Osteoblast (primary cell): ENCODE results near the gene CELSR1. TPM values are rescaled to one million over a fixed set of nuclear protein-coding genes. Genes with fewer than 3 reads are reported as not detected.

Source experiments
- DNase-seq: peaks from one replicate; pipeline ENCODE4 v3.0.0; 2011; ENCODE audit warnings: low spot score, mixed read lengths; ENCODE audit not compliant: insufficient read length; ENCODE audit errors: missing footprints
- H2AFZ ChIP-seq: 2 replicates; pipeline ENCODE4 v1.6.0; 2011; ENCODE audit warnings: mild to moderate bottlenecking, low read length
- H3K27ac ChIP-seq: 2 replicates; pipeline ENCODE4 v1.5.1; 2011; ENCODE audit warnings: mild to moderate bottlenecking, low read depth, low read length, moderate library complexity
- H3K27me3 ChIP-seq: 2 replicates; pipeline ENCODE4 v1.6.0; 2012; ENCODE audit warnings: mild to moderate bottlenecking, control low read depth, inconsistent platforms, low read length, moderate library complexity; ENCODE audit not compliant: insufficient read depth
- H3K36me3 ChIP-seq: 2 replicates; pipeline ENCODE4 v1.5.1; 2011; ENCODE audit warnings: mild to moderate bottlenecking, low read length, control low read depth, moderate library complexity; ENCODE audit not compliant: insufficient read depth
- H3K4me1 ChIP-seq: 2 replicates; pipeline ENCODE4 v1.5.1; 2011; ENCODE audit warnings: mild to moderate bottlenecking, low read length, control low read depth, moderate library complexity; ENCODE audit not compliant: insufficient read depth
- H3K4me2 ChIP-seq: 2 replicates; pipeline ENCODE4 v1.6.0; 2011; ENCODE audit warnings: mild to moderate bottlenecking, low read length; ENCODE audit not compliant: insufficient read depth
- H3K4me3 ChIP-seq: fragments of 200-600 bp; sonication (generic); 3 replicates; pipeline ENCODE4 v1.5.1; 2012; ENCODE audit warnings: mild to moderate bottlenecking, low read length, inconsistent platforms; ENCODE audit not compliant: insufficient read depth
- H3K79me2 ChIP-seq: 2 replicates; pipeline ENCODE4 v1.6.0; 2012; ENCODE audit warnings: mild to moderate bottlenecking, low read length, control low read depth, inconsistent platforms; ENCODE audit not compliant: insufficient read depth
- H3K9me3 ChIP-seq: 2 replicates; pipeline ENCODE4 v1.5.1; 2011; ENCODE audit warnings: low read depth, low read length, control low read depth
- H4K20me1 ChIP-seq: 2 replicates; pipeline ENCODE4 v1.6.0; 2012; ENCODE audit warnings: mild to moderate bottlenecking, low read length, control low read depth; ENCODE audit not compliant: insufficient read depth
- total RNA-seq: library from RNA; depleted of rRNA; stranded (reverse); fragments of >200 nt; gene quantifications from 2 replicates; pipeline ENCODE4 v1.2.3, GENCODE V29; 2012
- TF ChIP-seq, protein P1 (sequence below): IDR thresholded peaks from 2 replicates; pipeline ENCODE4 v1.5.1; 2011; ENCODE audit warnings: mild to moderate bottlenecking, low read depth, low read length, moderate library complexity; ENCODE audit errors: extremely low read depth

CELSR1 gene
- total RNA-seq, 1 donor: 3.6 TPM

DNA sequence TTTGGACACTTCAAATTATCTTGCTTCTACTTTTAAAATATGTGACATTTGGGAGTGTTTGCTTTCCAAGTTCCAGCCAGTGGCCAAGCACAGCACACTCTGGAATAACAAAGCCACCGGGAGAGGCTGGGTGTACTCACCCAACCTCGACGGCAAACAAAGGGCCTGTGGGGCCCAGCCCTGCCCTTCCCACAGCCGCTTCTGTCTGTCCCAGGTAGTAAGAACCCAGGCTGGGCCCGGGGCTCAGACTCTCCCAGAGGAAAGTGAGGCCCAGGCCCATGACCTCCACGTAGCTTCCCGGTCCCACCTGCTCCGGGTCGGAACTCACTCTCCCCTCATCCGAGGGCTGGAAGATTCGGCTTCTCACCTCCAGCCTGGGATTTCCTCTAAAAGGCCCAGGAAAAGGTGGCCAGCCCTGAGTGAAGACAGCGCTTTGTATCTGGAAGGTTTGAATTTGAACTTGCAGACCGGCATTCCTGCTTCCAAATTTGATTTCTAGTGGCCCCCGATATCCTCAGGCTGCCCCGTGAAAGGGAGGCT lies 93.5 kb downstream of the CELSR1 start:
- Histone ChIP-seq H3K27me3 (peaks cover 3% of the 10 kb centered on the region), H3K36me3 (no peaks in the 10 kb centered on the region), H3K4me1 (no peaks in the 10 kb centered on the region), H3K4me3 (no peak overlapping the region), H3K4me2 (no peak overlapping the region), H3K79me2 (no peaks in the 10 kb centered on the region), H3K9me3 (no peaks in the 10 kb centered on the region), H4K20me1 (no peaks in the 10 kb centered on the region), H2AFZ (no peak overlapping the region), H3K27ac (no peak overlapping the region)
- TF ChIP-seq, protein P1, sequence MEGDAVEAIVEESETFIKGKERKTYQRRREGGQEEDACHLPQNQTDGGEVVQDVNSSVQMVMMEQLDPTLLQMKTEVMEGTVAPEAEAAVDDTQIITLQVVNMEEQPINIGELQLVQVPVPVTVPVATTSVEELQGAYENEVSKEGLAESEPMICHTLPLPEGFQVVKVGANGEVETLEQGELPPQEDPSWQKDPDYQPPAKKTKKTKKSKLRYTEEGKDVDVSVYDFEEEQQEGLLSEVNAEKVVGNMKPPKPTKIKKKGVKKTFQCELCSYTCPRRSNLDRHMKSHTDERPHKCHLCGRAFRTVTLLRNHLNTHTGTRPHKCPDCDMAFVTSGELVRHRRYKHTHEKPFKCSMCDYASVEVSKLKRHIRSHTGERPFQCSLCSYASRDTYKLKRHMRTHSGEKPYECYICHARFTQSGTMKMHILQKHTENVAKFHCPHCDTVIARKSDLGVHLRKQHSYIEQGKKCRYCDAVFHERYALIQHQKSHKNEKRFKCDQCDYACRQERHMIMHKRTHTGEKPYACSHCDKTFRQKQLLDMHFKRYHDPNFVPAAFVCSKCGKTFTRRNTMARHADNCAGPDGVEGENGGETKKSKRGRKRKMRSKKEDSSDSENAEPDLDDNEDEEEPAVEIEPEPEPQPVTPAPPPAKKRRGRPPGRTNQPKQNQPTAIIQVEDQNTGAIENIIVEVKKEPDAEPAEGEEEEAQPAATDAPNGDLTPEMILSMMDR: no peak
- peak; percentile 58 for DNase-seq

DNA sequence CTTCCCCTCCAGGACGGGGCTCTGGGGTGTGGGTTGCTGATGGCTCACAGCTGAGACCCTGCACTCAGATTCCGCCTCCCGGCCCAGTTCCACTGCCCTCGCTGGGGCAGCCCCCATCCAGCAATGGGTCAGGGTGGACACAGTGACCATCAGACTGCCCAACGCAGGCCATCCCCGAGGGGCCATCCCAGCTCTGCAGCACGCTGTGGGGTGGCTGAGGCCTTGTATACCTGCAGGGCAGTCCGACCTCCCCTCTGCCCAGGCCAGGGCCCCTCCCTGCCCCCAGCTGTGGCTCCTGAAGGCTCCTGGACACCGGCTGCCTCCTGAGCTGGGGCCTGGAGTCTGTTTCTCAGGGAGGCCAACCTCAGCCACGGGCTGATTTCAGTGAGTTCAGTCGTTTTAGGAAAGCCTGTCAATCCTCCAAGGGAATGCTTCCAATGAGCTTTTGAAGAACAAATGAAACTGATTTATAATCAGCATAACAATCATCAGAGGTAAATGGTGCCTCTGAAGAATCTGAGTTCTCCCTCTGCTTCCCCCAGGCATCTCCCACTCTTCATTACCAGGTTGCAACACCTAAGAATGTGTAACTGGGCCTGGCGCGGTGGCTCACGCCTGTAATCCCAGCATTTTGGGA lies 95.1 kb downstream of the CELSR1 start:
- TF ChIP-seq, protein P1: no peak
- DNase-seq: peak; percentile 56
- H3K27me3 ChIP-seq: peaks cover 3% of the 10 kb centered on the region
- no peak overlapping the region for H2AFZ ChIP-seq
- no peak overlapping the region for H3K4me3 ChIP-seq
- no peak overlapping the region for H3K27ac ChIP-seq
- no peaks in the 10 kb centered on the region for H3K79me2 ChIP-seq
- no peaks in the 10 kb centered on the region for H3K9me3 ChIP-seq
- H3K36me3 ChIP-seq: no peaks in the 10 kb centered on the region
- H4K20me1 ChIP-seq: no peaks in the 10 kb centered on the region
- no peaks in the 10 kb centered on the region for H3K4me1 ChIP-seq
- no peak overlapping the region for H3K4me2 ChIP-seq

DNA sequence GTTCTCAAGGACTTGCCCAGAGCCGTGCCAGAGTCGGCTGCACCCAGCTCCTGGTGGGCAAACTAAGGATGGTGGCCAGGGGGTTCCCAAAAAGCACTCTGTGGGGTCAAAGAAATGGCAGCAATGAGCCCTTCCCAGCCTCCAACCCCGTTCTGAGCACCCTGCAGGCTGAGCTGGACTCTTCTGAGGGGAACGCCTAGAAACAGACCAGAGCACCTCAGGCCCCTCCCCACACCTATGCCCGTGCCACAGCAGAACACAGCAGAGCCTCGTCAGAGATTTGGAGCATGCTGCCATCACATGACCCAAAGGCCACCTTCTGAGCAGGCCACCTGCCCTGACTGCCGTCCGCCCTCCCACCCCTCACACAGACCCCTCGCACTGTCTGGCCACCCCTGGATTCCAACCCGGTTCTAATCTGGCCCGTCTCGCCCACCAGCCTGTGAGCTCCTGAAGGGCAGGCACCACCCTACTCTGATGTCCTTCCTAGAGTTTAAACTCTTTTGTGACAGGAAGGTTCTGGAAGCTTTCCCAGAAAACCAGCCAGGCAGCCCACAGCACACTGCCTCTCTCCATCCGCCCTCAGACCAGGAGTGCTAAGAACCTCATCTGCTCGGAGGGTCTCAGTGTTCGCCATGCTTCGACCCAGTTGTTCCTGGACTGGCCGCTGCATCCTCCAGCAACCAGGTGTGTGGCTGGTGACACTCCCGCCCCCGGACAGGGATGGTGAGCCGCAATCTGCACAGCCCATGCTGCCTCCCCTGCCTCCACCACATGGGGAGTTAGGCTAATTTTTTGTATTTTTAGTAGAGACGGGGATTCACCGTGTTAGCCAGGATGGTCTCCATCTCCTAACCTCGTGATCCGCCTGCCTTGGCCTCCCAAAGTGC lies 97.6 kb downstream of the CELSR1 start:
- no peak overlapping the region for H3K27ac ChIP-seq
- TF ChIP-seq, protein P1: no peak
- H3K79me2 ChIP-seq: no peaks in the 10 kb centered on the region
- no peak overlapping the region for H2AFZ ChIP-seq
- no peak for DNase-seq
- no peaks in the 10 kb centered on the region for H3K4me1 ChIP-seq
- H3K36me3 ChIP-seq: no peaks in the 10 kb centered on the region
- H4K20me1 ChIP-seq: no peaks in the 10 kb centered on the region
- peaks cover 3% of the 10 kb centered on the region for H3K27me3 ChIP-seq
- no peaks in the 10 kb centered on the region for H3K9me3 ChIP-seq
- H3K4me3 ChIP-seq: no peak overlapping the region
- no peak overlapping the region for H3K4me2 ChIP-seq

DNA sequence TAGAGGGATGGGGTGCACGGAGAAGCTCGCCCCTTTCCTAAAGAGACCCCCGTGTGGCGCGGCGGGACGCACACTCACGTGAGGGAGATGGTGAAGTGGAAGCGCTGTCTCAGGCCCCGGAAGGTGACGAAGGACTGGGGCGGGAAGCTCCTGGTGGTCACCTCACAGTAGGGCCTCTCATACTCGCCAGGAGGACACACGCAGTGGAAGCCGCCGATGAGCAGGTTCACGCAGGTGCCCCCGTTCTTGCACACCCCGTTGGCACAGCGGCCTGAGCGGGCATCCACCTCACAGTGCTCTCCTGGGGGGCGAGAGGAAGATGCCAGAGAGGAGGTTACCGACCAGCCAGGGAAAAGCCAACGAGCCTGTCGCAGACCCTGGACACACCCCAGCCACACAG lies 98.3 kb downstream of the CELSR1 start:
- TF ChIP-seq, protein P1: no peak
- DNase-seq: no peak
- H2AFZ ChIP-seq: no peak overlapping the region
- no peaks in the 10 kb centered on the region for H3K79me2 ChIP-seq
- H3K4me2 ChIP-seq: no peak overlapping the region
- H3K4me3 ChIP-seq: no peak overlapping the region
- peaks cover 3% of the 10 kb centered on the region for H3K27me3 ChIP-seq
- H3K4me1 ChIP-seq: no peaks in the 10 kb centered on the region
- no peaks in the 10 kb centered on the region for H3K9me3 ChIP-seq
- H3K27ac ChIP-seq: no peak overlapping the region
- H3K36me3 ChIP-seq: no peaks in the 10 kb centered on the region
- no peaks in the 10 kb centered on the region for H4K20me1 ChIP-seq
